Spinal cord (tissue), 10 donors: ENCODE results near the gene AHDC1. TPM values are rescaled to one million over a fixed set of nuclear protein-coding genes. Genes with fewer than 3 reads are reported as not detected.
A peak's percentile ranks its signal among the peaks of the same experiment; 100 is the strongest.

Experiments used
- DNase-seq, 6 donors: peaks; one replicate each; pipeline versions ENCODE4 v3.0.0 to v3.0.0-alpha.2; 2013 to 2015; ENCODE audit warnings: low spot score in 6 of 6, low read depth in 4 of 6
- H3K27ac ChIP-seq: one replicate; pipeline ENCODE4 v1.5.1; 2013; ENCODE audit warnings: low read depth, low read length, control low read depth
- H3K27me3 ChIP-seq: one replicate; pipeline ENCODE4 v1.6.1; 2013; ENCODE audit warnings: low read length; ENCODE audit not compliant: control insufficient read depth, insufficient read depth
- H3K36me3 ChIP-seq: one replicate; pipeline ENCODE4 v1.6.1; 2013; ENCODE audit warnings: low read length; ENCODE audit not compliant: control insufficient read depth, insufficient read depth
- H3K4me1 ChIP-seq: one replicate; pipeline ENCODE4 v1.6.1; 2013; ENCODE audit warnings: low read length; ENCODE audit not compliant: control insufficient read depth, insufficient read depth
- H3K4me3 ChIP-seq: one replicate; pipeline ENCODE4 v1.5.1; 2013; ENCODE audit warnings: low read depth, low read length, control low read depth
- H3K9me3 ChIP-seq: one replicate; pipeline ENCODE4 v1.6.1; 2013; ENCODE audit warnings: low read length; ENCODE audit not compliant: control insufficient read depth, insufficient read depth
- WGBS: methylation state at CpG from one replicate; pipeline ENCODE4 v1.1.5; 2013; ENCODE audit warnings: missing lambda C conversion rate; ENCODE audit not compliant: insufficient coverage; 5-methylcytosine and 5-hydroxymethylcytosine counted together
- long read RNA-seq, 4 donors: transcript quantifications; one replicate each; lab custom pipeline, GENCODE V29; 2026
- polyA plus RNA-seq, 2 donors: library from polyadenylated mRNA; unstranded; fragments of 120-200 nt; gene quantifications; one replicate each; pipeline ENCODE4 v1.2.1, GENCODE V29; 2013; ENCODE audit not compliant: insufficient read length in 2 of 2
- total RNA-seq, 2 donors: library from RNA; depleted of rRNA in 1 of 2; stranded (reverse); fragments of 120-200 nt in 1 of 2; fragments of >200 nt in 1 of 2; gene quantifications; one replicate each; pipeline versions ENCODE4 v1.2.3 to v1.2.4, GENCODE V29; 2013 to 2014
- donor health status: healthy.

AHDC1 gene
- total RNA-seq (10 to 100 TPM; 13.2 to 22.8 TPM), polyA plus RNA-seq (10 to 100 TPM; 63.9 to 68.9 TPM)
- long read RNA-seq, donor 1, partial matches to known transcripts: 32 of 32 reads
- long read RNA-seq, donor 1, other reads (novel, unspliced or antisense): 0 of 32 reads
- long read RNA-seq, donor 2, partial matches to known transcripts: 17 of 17 reads
- long read RNA-seq, donor 2, other reads (novel, unspliced or antisense): 0 of 17 reads
- long read RNA-seq, donor 3, partial matches to known transcripts: 42 of 42 reads
- long read RNA-seq, donor 3, other reads (novel, unspliced or antisense): 0 of 42 reads
- long read RNA-seq, donor 4, partial matches to known transcripts: 8 of 8 reads
- long read RNA-seq, donor 4, other reads (novel, unspliced or antisense): 0 of 8 reads

DNA sequence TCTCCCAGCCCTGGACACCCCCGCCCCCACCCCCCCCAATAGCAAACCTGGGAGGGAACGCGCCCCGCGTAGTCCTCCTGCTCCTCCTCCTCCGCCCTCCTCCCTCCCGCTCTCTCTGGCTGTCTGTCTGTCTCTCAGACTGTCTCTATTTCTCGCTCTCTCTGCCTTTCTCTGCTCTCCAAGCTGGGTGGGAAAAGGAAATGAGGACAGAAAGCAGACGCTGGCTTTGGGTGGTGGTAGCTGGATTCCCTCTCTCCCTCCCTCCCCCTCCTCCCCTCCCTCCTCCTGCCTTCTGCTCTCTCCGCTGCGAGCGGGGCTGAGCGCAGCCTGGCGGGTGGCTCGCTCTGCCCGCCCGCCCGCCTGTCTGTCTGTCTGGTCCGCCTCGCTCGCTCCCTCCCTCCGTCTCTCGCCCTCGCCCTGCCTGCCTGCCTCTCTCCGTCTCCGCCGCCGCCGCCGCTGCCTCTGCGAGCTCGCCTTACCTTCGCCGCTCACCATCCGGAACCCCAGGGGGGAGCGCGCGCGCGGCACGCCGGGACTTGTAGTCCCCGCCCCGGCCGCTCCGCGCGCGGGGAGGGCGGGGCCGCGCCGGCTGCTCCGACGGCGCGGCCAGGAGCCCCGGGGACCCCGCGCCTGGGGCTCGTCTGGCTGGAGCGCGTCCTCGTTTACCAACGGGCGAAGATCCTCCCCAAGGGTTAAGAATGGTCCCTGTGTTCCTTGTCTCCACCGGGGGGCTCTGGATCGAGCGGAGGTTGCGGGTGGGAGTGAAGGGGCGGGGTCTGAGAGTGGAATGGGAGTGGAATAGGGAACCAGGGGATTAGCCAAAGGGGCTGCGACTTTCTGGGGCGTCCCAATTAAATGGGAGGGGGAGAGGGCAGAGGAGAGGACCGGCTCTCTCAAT lies at the start of gene AHDC1:
Gene AHDC1 (minus strand): TSS at position 464 of the 898 bp plus-strand sequence. CDS start 52,029 bp downstream, outside the sequence.
- Histone ChIP-seq H3K27ac (peak within 1 kb of the TSS; percentile 91), H3K4me1 (peaks cover 69% of the 10 kb centered on the region), H3K4me3 (peak within 1 kb of the TSS; percentile 72), H3K9me3 (no peaks in the 10 kb centered on the region), H3K36me3 (peaks cover 21% of the 10 kb centered on the region), H3K27me3 (no peaks in the 10 kb centered on the region)
- WGBS: under 1% methylated on average over 64 of the region's 74 CpGs
- peak; percentile 76 to 97 (median 85) for DNase-seq

DNA sequence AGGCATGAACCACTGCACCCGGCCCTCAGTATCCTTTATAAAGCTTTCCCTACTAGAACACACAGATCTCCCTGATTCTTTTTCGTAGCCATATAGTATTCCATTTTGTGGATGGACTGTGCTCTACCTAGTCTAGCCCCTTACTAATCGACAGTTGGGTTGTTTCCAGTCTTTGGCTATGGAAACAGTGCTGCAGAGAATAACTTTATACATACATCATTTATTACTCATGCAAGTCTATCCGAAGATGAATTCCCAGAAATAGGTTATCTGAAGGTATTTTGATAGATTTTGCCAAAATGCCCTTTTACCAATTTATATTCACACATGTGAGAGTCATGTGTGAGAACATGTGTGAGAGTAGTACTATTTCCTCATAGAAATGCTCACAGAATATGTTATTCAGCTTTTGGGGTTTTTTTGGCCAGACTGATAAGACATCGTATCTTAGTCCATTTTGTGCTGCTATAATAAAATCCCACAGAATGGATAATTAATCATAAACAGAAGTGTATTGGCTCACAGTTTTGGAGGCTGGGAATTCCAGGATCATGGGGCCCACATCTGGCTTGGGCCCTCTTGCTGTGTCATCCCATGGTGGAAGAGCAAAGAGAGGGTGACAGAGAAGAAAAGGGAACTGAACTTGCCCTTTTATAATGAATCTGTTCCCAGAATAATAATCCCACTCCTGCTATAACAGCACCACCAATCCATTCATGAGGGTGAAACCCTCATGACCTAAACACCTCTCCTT lies 48.3 kb upstream of the AHDC1 start:
- WGBS: no CpG with 5 or more reads among the region's 5 CpGs
- H3K9me3 ChIP-seq: no peaks in the 10 kb centered on the region

GRCh38 chr1:27650539-27651175 lies 46.7 kb upstream of the AHDC1 start:
- no peaks in the 10 kb centered on the region for H3K36me3 ChIP-seq
- H3K27ac ChIP-seq: peak overlapping the region; percentile 33
- H3K4me1 ChIP-seq: peaks cover 15% of the 10 kb centered on the region
- 40% methylated on average over 4 of the region's 7 CpGs for WGBS
- H3K27me3 ChIP-seq: no peaks in the 10 kb centered on the region
- no peaks in the 10 kb centered on the region for H3K9me3 ChIP-seq
- no peak overlapping the region for H3K4me3 ChIP-seq
- DNase-seq: no peak

More for the DNA sequence above, 48.3 kb upstream of the AHDC1 start:
- H3K27ac ChIP-seq: no peak overlapping the region
- no peaks in the 10 kb centered on the region for H3K36me3 ChIP-seq
- no peak overlapping the region for H3K4me3 ChIP-seq
- no peaks in the 10 kb centered on the region for H3K27me3 ChIP-seq
- no peak for DNase-seq
- H3K4me1 ChIP-seq: peaks cover 18% of the 10 kb centered on the region

DNA sequence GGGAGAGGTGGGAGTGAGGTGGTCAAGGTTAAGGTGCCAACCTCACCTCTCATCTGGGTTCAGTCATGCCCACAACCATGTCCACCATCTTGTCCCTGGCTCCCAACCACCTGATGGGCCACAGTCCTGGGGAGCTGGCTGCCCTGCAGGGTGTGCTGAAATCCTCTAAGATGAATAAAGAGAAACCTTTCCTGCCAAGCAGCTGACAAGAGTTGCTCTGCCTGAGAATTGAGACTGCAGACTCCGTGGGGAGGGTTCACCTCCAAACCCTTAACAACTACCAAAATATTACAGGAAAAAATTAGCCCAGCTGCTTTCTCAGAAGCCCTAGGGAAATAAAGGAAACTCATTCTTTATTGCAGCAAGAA lies 46.2 kb upstream of the AHDC1 start:
- H3K9me3 ChIP-seq: no peaks in the 10 kb centered on the region
- H3K4me1 ChIP-seq: peaks cover 10% of the 10 kb centered on the region
- no peaks in the 10 kb centered on the region for H3K27me3 ChIP-seq
- H3K27ac ChIP-seq: no peak overlapping the region
- WGBS: no CpG with 5 or more reads among the region's 1 CpG
- H3K4me3 ChIP-seq: no peak overlapping the region
- H3K36me3 ChIP-seq: no peaks in the 10 kb centered on the region
- DNase-seq: no peak

- 74% methylated on average over 9 of the region's 11 CpGs for WGBS
Measured at GRCh38 chr1:27649306-27649635, 45.3 kb upstream of the AHDC1 start.

GRCh38 chr1:27648602-27649305 lies 44.8 kb upstream of the AHDC1 start:
- peaks cover 10% of the 10 kb centered on the region for H3K4me1 ChIP-seq
- no peaks in the 10 kb centered on the region for H3K27me3 ChIP-seq
- WGBS: 85% methylated on average over 4 of the region's 6 CpGs
- H3K4me3 ChIP-seq: no peak overlapping the region
- H3K36me3 ChIP-seq: no peaks in the 10 kb centered on the region
- DNase-seq: no peak
- no peak overlapping the region for H3K27ac ChIP-seq
- no peaks in the 10 kb centered on the region for H3K9me3 ChIP-seq

More at GRCh38 chr1:27649306-27649635, 45.3 kb upstream of the AHDC1 start:
- Histone ChIP-seq H3K27me3 (no peaks in the 10 kb centered on the region), H3K4me1 (peaks cover 8% of the 10 kb centered on the region), H3K36me3 (no peaks in the 10 kb centered on the region), H3K4me3 (no peak overlapping the region), H3K9me3 (no peaks in the 10 kb centered on the region), H3K27ac (no peak overlapping the region)
- no peak for DNase-seq

GRCh38 chr1:27647328-27647727 lies 43.4 kb upstream of the AHDC1 start:
- 100% methylated on average over 1 of the region's 5 CpGs for WGBS
- Histone ChIP-seq H3K36me3 (no peaks in the 10 kb centered on the region), H3K27me3 (no peaks in the 10 kb centered on the region), H3K4me1 (peaks cover 13% of the 10 kb centered on the region), H3K9me3 (no peaks in the 10 kb centered on the region), H3K4me3 (no peak overlapping the region), H3K27ac (no peak overlapping the region)
- no peak for DNase-seq

DNA sequence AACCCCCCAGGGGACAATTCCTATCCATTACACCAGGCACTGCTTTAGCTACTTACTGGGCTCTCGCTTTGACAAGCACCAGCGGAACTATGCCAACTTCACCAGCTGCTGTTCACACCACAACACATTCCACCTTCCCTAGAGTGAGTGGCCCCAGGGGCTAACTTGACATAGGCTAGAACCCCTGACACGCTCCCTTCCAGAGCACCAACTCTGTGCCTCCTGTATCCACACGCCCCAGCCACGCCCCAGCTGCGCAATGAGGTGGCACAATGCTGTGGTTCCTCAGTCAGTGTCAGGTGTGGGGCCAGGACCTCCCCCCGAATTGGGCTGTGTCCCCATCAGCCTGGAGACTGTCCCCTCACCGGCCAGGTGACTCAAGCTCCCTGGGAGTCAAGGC lies 42.7 kb upstream of the AHDC1 start:
- Histone ChIP-seq H3K9me3 (no peaks in the 10 kb centered on the region), H3K36me3 (no peaks in the 10 kb centered on the region), H3K27me3 (no peaks in the 10 kb centered on the region), H3K4me3 (no peak overlapping the region), H3K4me1 (peaks cover 13% of the 10 kb centered on the region), H3K27ac (no peak overlapping the region)
- no peak for DNase-seq
- 77% methylated on average over 7 of the region's 8 CpGs for whole genome bisulfite sequencing

GRCh38 chr1:27645071-27645415 lies 41.1 kb upstream of the AHDC1 start:
- Histone ChIP-seq H3K27ac (no peak overlapping the region), H3K36me3 (no peaks in the 10 kb centered on the region), H3K27me3 (no peaks in the 10 kb centered on the region), H3K9me3 (no peaks in the 10 kb centered on the region), H3K4me1 (peaks cover 5% of the 10 kb centered on the region), H3K4me3 (no peak overlapping the region)
- no peak for DNase-seq
- WGBS: 97% methylated on average over 3 of the region's 4 CpGs
